CD4-positive, alpha-beta T cell treated with Interleukin-15 for 4 hours (primary cell): ENCODE results near the gene GALNT18.
"Not testable (repeated sequence)": the region's sequence is repeated elsewhere in the genome, so short reads cannot be mapped to it uniquely, and the experiment has no call there.

Experiments
- DNase-seq: peaks from one replicate; pipeline ENCODE4 v3.0.0-alpha.2; 2020; ENCODE audit warnings: low spot score

GALNT18 gene

GRCh38 chr11:11382858-11383532 lies 238.8 kb downstream of the GALNT18 start:
- no peak for DNase-seq

- no peak for DNase-seq
Measured at GRCh38 chr11:11381471-11382105, 240.2 kb downstream of the GALNT18 start.

GRCh38 chr11:11380883-11381282 lies 240.9 kb downstream of the GALNT18 start:
- DNase-seq, result no peak

GRCh38 chr11:11380340-11380739 lies 241.5 kb downstream of the GALNT18 start:
- no peak for DNase-seq

GRCh38 chr11:11379661-11380060 lies 242.1 kb downstream of the GALNT18 start:
- DNase-seq, result no peak

GRCh38 chr11:11378184-11378940 lies 243.4 kb downstream of the GALNT18 start:
- DNase-seq, result no peak

- no peak for DNase-seq
Measured at GRCh38 chr11:11374358-11375148, 247.3 kb downstream of the GALNT18 start.

GRCh38 chr11:11373934-11374333 lies 247.9 kb downstream of the GALNT18 start:
- DNase-seq, result no peak

GRCh38 chr11:11372461-11372860 lies 249.3 kb downstream of the GALNT18 start:
- DNase-seq, result no peak

GRCh38 chr11:11370962-11371303 lies 250.9 kb downstream of the GALNT18 start:
- no peak for DNase-seq

GRCh38 chr11:11370255-11370961 lies 251.4 kb downstream of the GALNT18 start:
- no peak for DNase-seq

- DNase-seq, result no peak
Measured at GRCh38 chr11:11366793-11367192, 255.0 kb downstream of the GALNT18 start.

- DNase-seq, result no peak
Measured at GRCh38 chr11:11363674-11364073, 258.1 kb downstream of the GALNT18 start.

GRCh38 chr11:11359611-11360010 lies 262.2 kb downstream of the GALNT18 start:
- no peak for DNase-seq

GRCh38 chr11:11356842-11357241 lies 265.0 kb downstream of the GALNT18 start:
- no peak for DNase-seq

- not testable (repeated sequence) for DNase-seq
Measured at GRCh38 chr11:11352878-11353277, 268.9 kb downstream of the GALNT18 start, which contains the start of gene CSNK2A3. Gene CSNK2A3, minus strand, starts transcription at chr11:11353250. Its CDS starts 131 bp downstream, at chr11:11353119.

GRCh38 chr11:11351851-11352250 lies 270.0 kb downstream of the GALNT18 start:
- not testable (repeated sequence) for DNase-seq

- no peak for DNase-seq
Measured at GRCh38 chr11:11351042-11351586, 270.7 kb downstream of the GALNT18 start.

GRCh38 chr11:11349870-11350337 lies 271.9 kb downstream of the GALNT18 start:
- no peak for DNase-seq

- DNase-seq, result no peak
Measured at GRCh38 chr11:11349106-11349825, 272.5 kb downstream of the GALNT18 start.
